NCI-H2171 treated with DMSO at 0.1 percent for 48 hours (cell line): Measurements from ENCODE around the gene NODAL.

Experiments
- DNase-seq: peaks from one replicate; lab custom pipeline; 2025; lab: John Stamatoyannopoulos, UW

NODAL gene

DNA sequence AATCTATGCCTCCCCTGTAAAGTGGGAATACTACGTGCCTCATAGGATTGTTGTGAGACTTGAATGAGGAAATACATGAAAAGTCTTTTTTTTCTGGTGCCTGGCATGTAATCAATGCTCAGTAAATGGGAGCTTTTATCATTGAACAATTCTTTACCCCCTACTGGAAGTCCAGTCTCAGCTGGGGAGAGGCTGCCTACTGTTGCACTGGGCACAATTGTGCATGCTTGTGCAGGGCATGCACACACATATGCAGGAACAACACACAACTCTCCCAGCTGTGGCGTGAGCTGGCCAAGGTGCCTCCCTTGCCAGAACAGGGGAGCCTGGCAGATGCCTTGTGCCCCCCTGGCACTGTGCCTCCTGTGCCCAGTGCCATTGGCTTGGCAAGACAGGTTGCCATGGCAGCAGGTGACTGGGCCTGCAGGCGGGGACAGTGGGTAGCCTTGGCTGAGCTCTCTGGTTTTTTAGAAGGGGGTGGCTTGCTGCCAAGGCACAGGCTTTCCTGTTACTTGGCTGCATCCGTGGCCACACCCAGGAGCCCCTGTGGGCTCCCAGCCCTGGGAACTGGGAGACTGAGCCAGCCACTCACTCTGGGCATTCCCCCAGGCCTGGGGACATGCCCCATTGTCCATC, 21.0 kb upstream of the NODAL start:
- peak; percentile 55 for DNase-seq

DNA sequence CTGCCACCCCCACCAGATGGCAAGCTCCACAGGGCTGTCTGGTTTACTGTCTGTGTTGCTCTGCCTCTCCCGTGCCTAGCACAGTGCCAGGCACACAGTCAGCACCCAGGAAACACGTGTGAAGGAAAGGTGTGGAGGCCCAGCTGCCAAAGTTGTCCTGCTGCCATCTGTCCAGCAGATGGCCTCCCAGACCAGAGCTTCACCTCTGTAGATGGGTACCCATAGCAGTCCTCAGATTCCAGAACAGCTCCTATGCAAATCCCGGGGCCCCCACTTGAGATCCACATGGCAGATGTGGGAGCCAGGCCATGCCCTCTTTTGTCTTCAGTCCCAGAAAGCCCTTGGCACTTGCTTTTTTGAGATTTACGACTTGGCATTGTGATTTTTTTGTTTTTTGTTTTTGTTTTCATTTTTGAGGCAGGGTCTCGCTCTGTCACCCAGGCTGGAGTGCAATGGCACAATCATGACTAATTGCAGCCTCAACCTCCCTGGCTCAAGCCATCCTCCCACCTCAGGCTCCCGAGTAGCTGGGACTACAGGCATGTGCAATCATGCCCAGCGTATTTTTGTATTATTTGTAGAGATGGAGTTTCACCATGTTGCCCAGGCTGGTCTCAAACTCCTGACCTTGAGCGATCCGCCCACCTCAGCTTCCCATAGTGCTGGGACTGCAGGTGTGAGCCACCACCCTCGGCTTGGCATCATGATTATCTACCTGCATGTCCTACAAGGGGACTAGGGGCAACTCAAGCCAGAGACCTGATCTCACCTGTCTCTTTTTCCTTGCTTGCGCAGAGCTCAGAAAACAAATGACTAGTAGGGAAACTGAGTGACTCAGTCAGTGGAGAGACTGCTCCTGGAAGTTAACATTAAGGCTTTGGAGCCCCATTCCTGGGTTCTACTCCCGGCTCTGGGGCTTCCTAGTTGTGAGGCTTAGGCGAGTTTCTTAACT, 20.2 kb upstream of the NODAL start:
- DNase-seq = peak; percentile 43

DNA sequence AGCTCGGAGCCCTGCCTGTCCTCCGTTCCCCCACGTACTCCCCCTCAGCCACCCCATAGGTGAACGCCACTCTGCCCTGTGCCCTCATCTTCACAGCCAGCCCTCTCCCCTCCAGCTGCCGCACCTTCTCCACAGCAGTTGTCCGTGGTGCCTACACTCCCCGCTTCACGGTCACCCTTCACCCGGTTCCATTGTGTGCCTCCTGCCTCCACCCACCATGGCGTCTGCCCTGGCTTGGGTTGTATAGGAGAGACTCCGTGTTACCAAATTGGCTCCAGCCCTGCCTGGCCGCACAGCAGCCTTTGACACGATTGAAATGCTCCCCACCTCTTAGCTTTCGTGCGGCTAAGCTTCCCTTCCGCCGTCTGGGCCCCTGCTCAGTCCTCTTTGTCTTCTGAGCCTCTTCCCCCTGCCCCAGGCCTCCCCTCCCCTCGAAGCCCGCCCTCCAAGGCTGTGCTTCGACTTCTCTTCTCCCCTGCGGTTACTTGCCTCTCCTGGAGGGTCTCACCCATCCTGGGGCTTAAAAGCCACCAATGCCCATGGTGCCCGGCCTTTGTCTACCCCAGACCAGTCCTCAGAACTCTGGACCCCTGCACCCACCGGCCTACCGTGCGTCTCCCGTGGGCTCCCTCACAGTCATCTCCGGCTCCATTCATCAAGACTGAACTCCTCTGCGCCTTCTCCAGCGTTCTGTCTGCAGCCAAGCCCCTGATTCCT, 18.5 kb upstream of the NODAL start:
- no peak for DNase-seq

DNA sequence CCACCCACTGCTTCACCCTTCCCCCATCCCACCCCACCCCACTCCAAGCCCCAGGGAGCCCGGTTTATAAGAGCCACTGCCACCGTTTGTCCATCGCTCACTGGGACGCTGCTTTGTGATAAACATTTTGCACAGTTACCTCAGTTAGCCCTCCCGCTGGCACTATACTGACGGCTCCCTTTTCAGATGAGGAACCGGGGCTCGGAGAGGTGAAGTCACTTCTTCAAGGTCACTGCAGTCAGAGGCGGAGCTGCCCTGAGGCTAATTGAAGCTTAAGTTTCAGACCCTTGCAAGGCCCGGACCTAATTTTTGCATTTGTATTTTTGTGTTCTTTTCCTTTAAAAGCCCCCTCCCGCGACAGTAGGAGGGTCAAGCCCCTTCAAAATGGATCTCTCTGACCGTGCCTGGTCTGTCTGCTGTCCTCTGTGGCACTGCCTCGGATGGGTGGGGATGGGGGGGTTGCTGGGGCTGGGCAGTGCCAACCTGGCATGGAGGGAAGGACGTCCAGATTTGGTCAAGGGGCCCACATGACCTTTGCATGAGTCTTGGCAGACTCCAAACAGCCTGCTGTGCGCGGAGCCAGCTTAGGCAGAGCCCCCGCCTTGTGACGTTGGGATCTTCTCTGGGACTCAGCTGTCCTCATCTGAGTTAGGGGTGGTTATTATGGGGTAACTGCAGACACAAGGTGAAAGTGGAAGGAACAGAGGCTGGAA, 17.7 kb upstream of the NODAL start:
- DNase-seq = no peak

DNA sequence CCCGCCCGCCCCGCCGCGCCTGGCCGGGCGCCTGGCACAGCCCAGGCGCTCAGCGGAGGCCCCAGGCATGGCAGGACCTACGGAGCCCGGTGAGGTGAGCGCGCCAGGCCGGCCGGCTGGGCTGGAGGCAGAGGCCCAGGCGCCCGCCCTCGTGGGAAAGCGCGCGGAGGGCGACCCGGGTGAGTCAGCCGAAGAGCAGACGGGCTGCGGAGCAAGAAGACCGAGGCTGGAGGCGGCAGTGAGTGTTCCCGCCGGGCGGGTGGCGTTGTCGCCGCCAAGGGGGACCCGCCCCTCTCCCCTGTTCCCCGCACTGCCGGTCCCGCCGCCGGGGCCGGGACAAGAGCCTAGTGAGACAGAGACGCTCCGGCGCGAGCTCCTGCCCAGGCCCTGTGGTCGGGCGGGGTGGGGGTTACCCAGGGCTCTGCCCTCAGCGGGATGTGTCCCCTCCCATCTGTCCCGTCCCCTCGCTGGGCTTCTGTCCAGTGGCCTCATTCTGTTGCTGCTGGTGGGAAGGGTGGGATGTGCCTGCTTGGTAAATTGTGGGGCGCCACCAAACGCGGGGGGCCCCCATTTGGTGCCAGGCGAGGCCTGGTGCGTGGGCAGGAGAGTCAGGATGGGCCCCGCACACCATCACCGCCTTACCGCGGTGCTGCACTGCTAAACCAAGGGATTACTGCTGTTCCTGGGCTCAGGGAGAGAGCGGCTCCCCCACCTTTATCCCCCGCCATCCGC, 17.0 kb upstream of the NODAL start:
- DNase-seq = no peak

DNA sequence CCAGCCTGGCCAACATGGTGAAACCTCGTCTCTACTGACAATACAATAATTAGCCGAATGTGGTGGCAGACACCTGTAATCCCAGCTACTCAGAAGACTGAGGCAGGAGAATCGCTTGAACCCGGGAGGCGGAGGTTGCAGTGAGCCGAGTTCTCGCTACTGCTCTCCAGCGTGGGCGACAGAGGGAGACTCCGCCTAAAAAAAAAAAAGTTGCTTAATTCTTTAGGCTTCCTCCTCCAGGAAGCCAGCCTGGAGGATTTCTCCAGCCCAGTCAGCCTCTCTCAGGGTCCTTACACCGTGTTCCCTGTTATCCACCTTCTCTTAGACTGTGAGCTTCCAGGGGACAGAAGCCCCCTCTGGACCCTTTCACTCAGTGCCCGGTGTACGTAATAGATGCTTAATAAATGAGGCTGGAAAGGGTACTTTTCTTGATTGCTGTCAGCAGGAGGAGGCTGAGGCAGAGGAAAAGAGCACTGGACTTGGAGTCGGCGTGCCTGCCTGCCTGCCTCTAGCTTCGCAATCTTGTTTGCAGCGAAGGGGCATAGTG, 16.4 kb upstream of the NODAL start:
- no peak for DNase-seq

DNA sequence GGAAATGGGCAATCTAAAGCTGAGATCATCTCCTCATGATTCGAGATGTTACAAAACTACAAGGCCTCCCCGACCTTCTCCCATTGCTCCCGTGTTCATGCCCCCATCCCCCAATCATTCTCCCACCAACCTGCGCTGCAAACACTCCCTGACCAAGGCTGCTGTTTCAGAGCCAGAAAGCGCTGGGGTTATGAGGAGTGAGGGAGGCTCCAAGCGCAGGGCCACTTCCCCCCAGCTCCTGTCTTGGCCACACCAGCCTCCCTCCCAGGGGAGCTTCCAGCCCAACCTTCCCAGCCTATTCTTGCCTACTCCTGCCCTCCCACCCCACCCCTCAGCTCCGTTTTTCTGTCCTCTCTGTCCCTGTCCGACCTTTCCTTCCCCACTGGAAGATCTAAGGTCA, 14.7 kb upstream of the NODAL start:
- DNase-seq = no peak

DNA sequence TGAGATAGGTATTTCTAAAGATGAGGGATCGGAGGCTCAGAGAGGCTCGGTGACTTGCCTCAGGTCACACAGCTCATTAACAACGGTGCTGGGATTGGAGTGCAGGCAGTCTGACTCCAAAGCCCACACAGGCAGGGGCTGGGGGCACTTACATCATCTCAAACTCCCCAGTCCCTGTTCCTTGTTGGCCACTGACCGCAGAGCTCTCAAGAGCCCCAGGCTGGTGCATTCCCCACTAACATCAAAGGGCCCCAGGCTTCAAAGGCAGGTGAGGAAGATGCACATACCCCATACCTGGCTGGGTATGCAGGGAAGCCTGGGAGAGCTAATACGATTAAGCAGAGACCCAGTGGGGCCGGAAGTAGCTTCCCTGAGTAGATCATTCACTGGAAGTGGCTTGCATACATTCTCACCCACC, 13.7 kb upstream of the NODAL start:
- DNase-seq = no peak

DNA sequence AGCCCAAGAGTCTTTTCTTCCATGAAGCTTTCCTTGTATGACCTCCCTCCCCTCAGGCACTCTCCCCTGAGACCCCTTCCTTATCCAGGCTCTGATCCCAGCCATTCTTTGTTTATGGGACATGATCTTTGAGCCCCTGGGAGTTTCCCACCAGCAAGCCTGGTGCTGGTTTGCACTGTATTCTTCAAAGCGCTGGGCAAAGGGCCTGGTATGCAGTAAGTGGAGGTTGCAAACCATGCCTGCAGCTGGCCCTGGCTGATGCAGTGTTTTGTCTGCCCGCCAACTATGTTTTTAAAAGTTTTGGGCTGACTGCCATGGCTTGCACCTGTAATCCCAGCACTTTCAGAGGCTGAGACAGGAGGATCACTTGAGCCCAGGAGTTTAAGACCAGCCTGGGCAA, 6.8 kb upstream of the NODAL start:
- no peak for DNase-seq

DNA sequence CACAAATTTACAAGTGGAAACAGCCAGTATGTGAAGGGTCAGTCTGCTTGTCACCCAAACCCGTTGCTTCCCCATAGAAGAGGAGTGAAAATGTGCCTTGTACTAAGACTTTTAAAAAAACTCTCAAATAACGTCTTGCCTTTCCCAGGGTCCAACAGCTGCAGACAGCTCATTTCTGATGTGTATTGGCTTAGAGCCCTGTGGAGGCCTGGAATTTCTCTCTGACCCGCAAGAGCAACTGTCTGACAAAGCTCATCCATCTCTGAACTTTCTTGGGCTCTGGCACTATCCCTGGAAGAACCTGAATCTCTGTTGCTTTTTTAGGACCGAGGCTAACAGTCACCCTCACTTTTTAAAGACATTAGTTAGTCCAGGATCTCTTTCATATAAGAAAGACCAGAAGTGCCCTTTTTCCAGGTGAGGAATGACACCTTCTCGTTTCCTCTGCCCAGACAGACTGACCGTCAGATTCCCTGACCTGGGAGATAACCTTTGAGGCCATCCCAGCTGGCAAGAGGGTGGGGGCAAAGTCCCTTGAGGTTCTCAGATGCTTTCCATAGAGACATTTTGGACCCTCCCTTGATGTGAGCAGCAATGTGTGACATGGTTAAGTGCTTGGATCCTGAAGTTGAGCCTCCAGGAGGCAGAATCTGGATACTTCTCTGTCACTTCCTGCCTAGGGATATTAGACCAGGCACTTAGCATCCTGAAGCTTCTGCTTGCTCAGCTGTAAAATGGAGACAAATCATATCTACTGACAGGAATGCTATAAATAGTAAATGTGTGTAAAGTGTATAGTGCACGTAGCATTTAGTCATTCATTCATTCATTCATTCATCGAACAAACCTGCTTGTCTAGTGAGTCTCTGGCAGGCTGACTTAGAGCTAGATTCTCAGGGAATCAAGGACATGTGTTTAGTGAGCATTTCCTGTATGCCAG, 4.5 kb upstream of the NODAL start:
- DNase-seq = no peak

DNA sequence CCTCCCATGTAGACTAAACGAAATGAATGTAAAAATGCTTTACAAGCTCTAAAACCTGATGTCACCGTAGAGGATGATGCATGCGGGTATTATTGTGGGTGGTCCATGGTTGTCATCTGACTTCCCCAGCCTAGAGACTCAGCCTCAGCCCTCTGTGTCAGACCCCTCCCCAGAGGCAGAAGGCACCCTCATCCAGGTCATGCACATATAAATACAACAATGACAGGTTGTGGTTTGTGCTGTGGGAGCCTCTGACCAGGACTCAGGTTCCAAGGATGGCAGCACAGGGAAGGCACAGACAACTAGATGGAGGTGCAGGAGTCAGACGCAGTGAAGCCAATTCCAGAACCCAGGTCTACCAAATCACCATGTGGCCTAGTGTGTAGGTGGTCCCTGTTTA, 3.3 kb upstream of the NODAL start:
- no peak for DNase-seq

DNA sequence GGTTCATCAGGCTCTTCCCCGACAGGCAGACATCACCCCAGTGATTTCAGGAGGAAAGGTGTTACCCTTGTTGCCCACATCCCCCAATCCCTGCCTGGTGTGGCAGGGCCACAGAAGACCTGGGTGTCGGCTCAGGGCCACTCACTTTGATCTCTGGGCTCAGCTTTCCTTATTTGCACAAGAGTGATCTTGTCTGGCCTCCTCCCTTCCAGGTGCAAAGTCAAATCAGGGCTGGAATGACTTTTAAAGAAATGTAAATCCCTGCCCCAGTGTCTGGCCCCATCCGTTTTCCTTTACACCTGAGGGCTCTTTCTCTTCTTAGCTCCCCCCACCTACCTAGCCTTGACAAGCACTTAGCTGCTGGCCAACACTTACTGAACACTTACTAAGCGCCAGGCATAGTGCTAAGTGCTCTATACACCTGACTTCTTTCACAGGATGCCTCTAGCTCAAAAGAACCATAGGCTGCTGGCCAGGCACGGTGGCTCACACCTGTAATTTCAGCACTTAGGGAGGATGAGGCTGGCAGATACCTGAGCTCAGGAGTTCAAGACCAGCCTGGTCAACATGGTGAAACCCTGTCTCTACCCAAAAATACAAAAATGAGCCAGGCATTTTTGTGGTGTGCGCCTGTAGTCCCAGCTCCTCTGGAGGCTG, 979 bp upstream of the NODAL start:
- DNase-seq = no peak

DNA sequence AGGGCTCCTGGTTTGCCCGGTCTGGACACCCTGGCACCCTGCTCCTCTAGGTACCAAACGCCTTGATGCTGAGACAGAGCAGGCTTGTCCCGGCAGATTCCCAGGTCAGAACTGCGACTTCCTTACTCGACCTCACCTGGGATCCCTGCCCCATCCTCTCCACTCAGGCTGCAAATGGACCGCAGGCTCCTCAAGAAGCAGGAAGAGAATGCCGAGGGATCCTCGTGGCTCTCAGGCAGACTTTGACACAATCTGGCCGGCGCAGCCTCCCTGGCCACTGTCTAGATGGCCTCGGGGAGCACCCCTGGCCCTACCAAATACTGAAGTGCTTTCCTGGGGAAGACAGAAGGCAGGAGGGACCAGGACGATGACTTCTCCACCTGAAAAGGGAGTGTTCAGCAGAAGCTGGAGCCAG, 421 bp upstream of the NODAL start:
- DNase-seq = no peak

DNA sequence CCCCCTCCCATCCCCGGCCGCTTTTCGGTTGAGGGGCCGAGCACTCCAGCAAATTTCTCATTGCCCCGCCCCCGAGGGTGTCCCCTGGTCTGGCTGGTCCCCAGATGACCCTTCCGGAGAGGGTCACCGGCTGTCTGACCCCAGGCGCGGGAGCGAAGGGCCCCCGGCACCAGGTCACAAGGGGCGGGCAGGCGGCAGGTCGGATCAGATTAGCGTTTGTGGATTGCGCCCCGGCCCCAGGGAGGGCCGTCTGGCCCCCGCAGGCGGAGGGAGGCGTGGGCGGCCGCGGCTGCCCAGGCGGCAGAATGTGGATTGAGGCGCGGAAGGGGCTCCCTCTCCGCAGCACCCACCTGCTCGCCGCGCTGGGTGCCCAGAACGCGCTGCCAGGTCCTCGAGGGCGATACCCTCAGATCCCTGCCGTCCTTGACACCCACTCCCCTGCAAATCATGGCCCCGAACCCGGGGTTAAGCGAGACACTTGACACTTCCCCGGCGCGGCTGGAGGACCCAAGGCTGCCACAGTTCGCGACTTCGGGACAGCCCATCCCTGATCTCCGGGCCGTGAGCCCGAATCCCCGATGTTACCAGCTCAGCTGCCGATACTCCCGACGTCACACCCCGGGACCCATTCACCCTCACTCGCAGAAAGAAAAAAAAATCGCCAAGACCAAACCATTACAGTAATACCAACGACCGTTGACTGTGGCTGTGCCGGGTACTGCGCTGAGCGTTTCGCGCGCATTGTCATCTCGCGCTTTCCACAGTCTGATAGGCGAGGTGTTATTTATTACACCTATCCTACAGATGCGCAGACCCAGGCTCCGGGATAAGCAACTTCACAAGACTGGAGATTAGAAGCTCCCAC, 953 bp downstream of the NODAL start:
- DNase-seq = no peak

DNA sequence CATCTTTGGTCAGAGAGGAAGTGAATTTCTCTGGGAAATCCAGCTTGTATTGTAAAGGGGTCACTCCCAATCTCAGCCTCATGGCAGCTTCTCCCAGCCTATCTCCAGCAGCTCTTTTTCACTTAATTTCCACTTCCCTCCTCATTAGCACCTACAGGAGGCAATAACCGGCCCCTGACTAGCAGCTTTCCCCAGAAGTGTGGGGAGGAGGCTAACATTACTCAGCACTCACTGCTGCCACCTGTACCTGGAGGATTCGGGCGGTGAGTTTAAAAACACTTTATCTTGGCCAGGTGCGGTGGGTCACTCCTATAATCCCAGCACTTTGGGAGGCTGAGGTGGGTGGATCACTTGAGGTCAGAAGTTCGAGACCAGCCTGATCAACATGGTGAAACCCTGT, 3.8 kb downstream of the NODAL start:
- DNase-seq = no peak

DNA sequence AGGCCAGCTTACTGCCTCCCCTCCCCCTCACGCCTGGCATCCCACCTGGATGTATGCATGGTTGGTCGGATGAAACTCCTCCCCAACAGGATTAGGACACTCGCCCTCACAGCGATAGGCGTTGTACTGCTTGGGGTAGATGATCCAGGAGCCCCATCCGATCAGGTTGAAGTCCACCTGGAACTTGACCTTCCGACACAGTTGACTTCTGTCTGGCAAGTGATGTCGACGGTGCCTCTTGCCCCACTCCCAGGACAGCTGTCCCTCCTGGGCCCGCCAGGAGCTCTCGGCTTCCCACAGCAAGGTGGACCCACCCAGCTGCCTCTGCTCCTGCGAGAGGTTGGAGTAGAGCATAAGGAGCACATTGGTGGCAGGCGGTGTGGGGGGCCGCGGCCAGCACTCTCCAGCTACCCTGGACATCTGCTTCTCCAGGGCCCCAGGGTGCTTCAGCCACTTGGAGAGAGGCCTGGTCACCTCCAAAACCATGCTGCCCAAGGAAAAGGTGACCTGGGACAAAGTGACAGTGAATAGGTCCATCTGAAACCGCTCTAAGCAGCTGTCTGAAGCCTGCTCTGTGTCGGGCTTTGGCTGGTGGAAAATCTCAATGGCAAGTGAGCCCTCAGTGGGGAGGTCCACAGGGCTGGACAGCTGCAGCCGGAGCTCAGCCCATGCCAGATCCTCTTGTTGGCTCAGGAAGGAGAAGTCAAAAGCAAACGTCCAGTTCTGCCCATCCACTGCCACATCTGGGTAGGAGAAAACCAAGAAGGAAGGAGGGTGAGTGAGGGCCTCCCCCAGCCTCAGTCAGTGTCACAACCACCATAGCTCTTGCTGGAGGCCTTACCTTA, 6.0 kb downstream of the NODAL start:
- DNase-seq = no peak

DNA sequence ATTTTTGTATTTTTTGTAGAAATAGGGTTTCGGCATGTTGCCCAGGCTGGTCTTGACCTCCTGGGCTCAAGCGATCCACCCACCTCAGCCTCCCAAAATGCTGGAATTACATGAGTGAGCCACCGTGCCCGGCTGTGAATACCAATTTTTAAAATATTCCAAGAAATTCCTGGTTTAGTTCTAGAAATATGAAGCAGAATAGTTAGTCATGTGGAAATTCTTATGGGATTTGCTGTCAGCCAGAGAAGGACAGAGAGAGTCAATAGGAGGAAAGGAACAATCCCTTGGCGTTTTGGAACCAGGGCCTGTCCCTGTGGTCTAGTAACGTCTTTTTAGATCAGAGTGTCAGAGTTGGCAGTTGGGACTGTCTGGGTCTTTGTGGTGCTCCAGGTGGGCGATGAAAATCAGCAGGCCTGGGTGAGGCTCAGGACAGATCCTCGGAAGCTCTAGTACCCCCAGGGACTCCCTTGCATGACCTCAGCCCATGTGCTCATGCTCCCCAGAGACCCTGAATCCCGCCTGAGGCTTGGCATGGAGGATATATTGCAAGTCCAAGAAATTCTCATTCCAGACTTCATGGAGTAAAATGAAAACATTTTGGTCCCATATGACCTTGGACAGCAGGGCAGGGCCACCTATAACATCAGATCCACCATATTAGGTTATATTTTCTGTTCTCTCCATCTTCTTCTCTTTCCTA, 7.8 kb downstream of the NODAL start:
- no peak for DNase-seq
